HEK293 (cell line): ENCODE measurements around the gene LKAAEAR1.
A peak's percentile ranks its signal among the peaks of the same experiment; 100 is the strongest.

Experiments used
- CTCF ChIA-PET: fragments of 350-600 bp; formaldehyde crosslinking; extraction: SDS; loops from one replicate; lab custom pipeline; 2021; ENCODE audit warnings: antibody characterized with exemption; lab: Yijun Ruan, JAX
- POLR2A ChIA-PET: fragments of 300-600 bp; formaldehyde crosslinking; extraction: SDS; loops from one replicate; lab custom pipeline; 2020; ENCODE audit warnings: antibody characterized with exemption, inconsistent platforms; lab: Yijun Ruan, JAX
- H3K27ac ChIP-seq: fragments of 200-500 bp; sonication (Bioruptor generic); 2 replicates; pipeline ENCODE4 v1.5.1; 2014; ENCODE audit warnings: low read depth, low read length, control low read depth, inconsistent platforms; ENCODE audit errors: extremely low read depth
- H3K36me3 ChIP-seq, 2 experiments: fragments of 200-500 bp in 1 of 2; sonication (Bioruptor generic) in 1 of 2; 1 replicate in 1 of 2; 2 replicates in 1 of 2; pipeline ENCODE4 v1.5.1; 2014 to 2017; ENCODE audit warnings: inconsistent platforms in 2 of 2, low read length in 2 of 2; ENCODE audit not compliant: control insufficient read depth in 2 of 2, insufficient read depth in 1 of 2
- H3K4me1 ChIP-seq: fragments of 200-500 bp; sonication (Bioruptor generic); 2 replicates; pipeline ENCODE4 v1.5.1; 2014; ENCODE audit warnings: mild to moderate bottlenecking, low read length, inconsistent platforms; ENCODE audit not compliant: control insufficient read depth, insufficient read depth
- H3K4me3 ChIP-seq: 2 replicates; pipeline ENCODE4 v1.5.1; 2011; ENCODE audit warnings: low read depth, mild to moderate bottlenecking, control low read depth, low read length, moderate library complexity
- H3K9me3 ChIP-seq: fragments of 200-500 bp; sonication (Bioruptor generic); 2 replicates; pipeline ENCODE4 v1.5.1; 2014; ENCODE audit warnings: low read depth, low read length, inconsistent platforms; ENCODE audit not compliant: control insufficient read depth, insufficient read depth
- EGR2 ChIP-seq: fragments of 450-650 bp; formaldehyde crosslinking; IDR thresholded peaks from 2 replicates; pipeline ENCODE4 v1.5.1; 2016; ENCODE audit warnings: low read depth, missing biosample characterization, missing genetic modification characterization
- GLIS2 ChIP-seq: fragments of 450-650 bp; formaldehyde crosslinking; IDR thresholded peaks from 2 replicates; pipeline ENCODE4 v1.5.1; 2016; ENCODE audit warnings: missing biosample characterization, missing genetic modification characterization
- REPIN1 ChIP-seq: fragments of 450-650 bp; formaldehyde crosslinking; IDR thresholded peaks from 2 replicates; pipeline ENCODE4 v1.5.1; 2017; ENCODE audit warnings: missing biosample characterization, missing genetic modification characterization, low read depth
- ZBTB20 ChIP-seq: fragments of 450-650 bp; formaldehyde crosslinking; IDR thresholded peaks from 2 replicates; pipeline ENCODE4 v1.5.1; 2016; ENCODE audit warnings: missing biosample characterization, missing genetic modification characterization
- ZEB2 ChIP-seq: fragments of 450-650 bp; formaldehyde crosslinking; IDR thresholded peaks from 2 replicates; pipeline ENCODE4 v1.5.1; 2016; ENCODE audit warnings: missing biosample characterization, missing genetic modification characterization
- ZIC2 ChIP-seq: fragments of 450-650 bp; formaldehyde crosslinking; IDR thresholded peaks from 2 replicates; pipeline ENCODE4 v1.5.1; 2016; ENCODE audit warnings: missing biosample characterization, missing genetic modification characterization
- ZNF114 ChIP-seq: fragments of 450-650 bp; formaldehyde crosslinking; IDR thresholded peaks from 2 replicates; pipeline ENCODE4 v1.5.0; 2017; ENCODE audit warnings: missing biosample characterization, missing genetic modification characterization
- ZNF223 ChIP-seq: fragments of 450-650 bp; formaldehyde crosslinking; IDR thresholded peaks from 2 replicates; pipeline ENCODE4 v1.5.1; 2016; ENCODE audit warnings: missing biosample characterization, missing genetic modification characterization
- ZNF426 ChIP-seq: fragments of 450-650 bp; formaldehyde crosslinking; IDR thresholded peaks from 2 replicates; pipeline ENCODE4 v1.5.1; 2017; ENCODE audit warnings: missing biosample characterization, missing genetic modification characterization, mild to moderate bottlenecking, inconsistent platforms, moderate library complexity
- ZNF48 ChIP-seq: fragments of 450-650 bp; formaldehyde crosslinking; IDR thresholded peaks from 2 replicates; pipeline ENCODE4 v1.5.1; 2016; ENCODE audit warnings: missing biosample characterization, missing genetic modification characterization
- ZNF510 ChIP-seq: fragments of 450-650 bp; formaldehyde crosslinking; IDR thresholded peaks from 2 replicates; pipeline ENCODE4 v1.5.1; 2018; ENCODE audit warnings: mild to moderate bottlenecking, missing genetic modification characterization, missing biosample characterization; ENCODE audit not compliant: insufficient replicate concordance
- ZNF561 ChIP-seq: fragments of 450-650 bp; IDR thresholded peaks from 2 replicates; pipeline ENCODE4 v1.5.1; 2018; ENCODE audit warnings: missing biosample characterization, missing genetic modification characterization, borderline replicate concordance
- ZNF585B ChIP-seq: fragments of 450-650 bp; formaldehyde crosslinking; IDR thresholded peaks from 2 replicates; pipeline ENCODE4 v1.5.1; 2016; ENCODE audit warnings: missing biosample characterization, missing genetic modification characterization
- ZNF596 ChIP-seq: fragments of 450-650 bp; IDR thresholded peaks from 2 replicates; pipeline ENCODE4 v1.5.0; 2018; ENCODE audit warnings: missing biosample characterization, mild to moderate bottlenecking, missing genetic modification characterization, moderate library complexity
- ZNF768 ChIP-seq: fragments of 450-650 bp; formaldehyde crosslinking; IDR thresholded peaks from 2 replicates; pipeline ENCODE4 v1.5.1; 2018; ENCODE audit warnings: missing biosample characterization, mild to moderate bottlenecking, missing genetic modification characterization
- ZNF830 ChIP-seq: fragments of 450-650 bp; IDR thresholded peaks from 2 replicates; pipeline ENCODE4 v1.5.0; 2018; ENCODE audit warnings: missing biosample characterization, missing genetic modification characterization, low read depth, mild to moderate bottlenecking, moderate library complexity
- TF ChIP-seq, protein P1 (sequence below): fragments of 450-650 bp; formaldehyde crosslinking; IDR thresholded peaks from 2 replicates; pipeline ENCODE4 v1.5.1; 2016; ENCODE audit warnings: missing biosample characterization, missing genetic modification characterization
- TF ChIP-seq, protein P2 (sequence below): fragments of 450-650 bp; formaldehyde crosslinking; IDR thresholded peaks from 2 replicates; pipeline ENCODE4 v1.5.1; 2016; ENCODE audit warnings: missing biosample characterization, missing genetic modification characterization
- TF ChIP-seq, protein P3 (sequence below): fragments of 450-650 bp; formaldehyde crosslinking; IDR thresholded peaks from 2 replicates; pipeline ENCODE4 v1.5.1; 2016; ENCODE audit warnings: missing biosample characterization, missing genetic modification characterization
- TF ChIP-seq, protein P4 (sequence below): fragments of 450-650 bp; formaldehyde crosslinking; IDR thresholded peaks from 2 replicates; pipeline ENCODE4 v1.5.1; 2016; ENCODE audit warnings: missing biosample characterization, missing genetic modification characterization

Gene LKAAEAR1

DNA sequence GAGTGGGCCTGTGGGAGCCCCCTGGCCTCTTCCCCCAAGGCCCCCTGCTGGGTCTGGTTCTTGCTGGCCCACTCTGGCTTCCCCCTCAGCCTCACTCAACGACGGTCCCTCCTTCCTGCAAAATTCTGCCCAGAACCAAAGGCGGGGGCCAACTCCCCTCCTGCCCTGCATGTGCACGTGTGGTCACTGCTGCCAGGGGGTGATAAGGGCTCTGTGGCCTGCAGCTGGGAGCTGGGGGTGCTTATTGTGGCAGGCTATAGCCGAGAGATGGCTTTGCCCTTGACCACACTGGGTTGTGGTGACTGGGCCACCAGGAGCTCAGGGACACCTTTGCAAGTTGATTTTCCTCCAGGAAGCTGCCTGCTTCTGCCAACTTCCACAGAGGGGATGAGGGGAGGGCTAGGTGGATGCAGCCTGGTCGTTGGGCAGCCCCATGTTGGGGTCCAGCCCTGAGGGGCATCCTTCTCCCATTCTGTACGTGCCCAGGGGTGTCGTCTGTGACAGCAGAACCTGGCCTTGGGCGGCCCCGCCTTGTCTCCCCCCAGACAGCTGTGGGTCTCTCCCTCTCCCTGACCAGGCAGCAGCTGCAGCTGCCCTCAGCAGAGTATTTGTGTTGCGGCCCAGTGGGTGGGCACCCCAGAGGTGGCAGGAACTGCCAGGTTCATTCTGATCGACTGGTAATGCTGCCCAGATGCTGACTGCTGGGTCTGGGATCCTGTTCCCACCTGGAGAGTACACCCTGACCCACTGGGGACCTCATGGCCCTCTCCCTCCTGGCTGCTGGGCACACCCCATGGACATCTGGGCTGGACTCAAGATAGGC, 15.6 kb downstream of the LKAAEAR1 start:
- POLR2A ChIA-PET = interaction anchor here (0.6 to 1.2 kb wide), 2 partner anchors 30 to 48 kb away, joined by 3 to 5 read pairs; no protein-coding TSS in a partner anchor
- Histone ChIP-seq H3K4me3 (no peak overlapping the region), H3K27ac (no peak overlapping the region), H3K36me3 (peaks cover 0 to 15% of the 10 kb centered on the region in 2 experiments; a peak in 1 of 3 replicates), H3K4me1 (no peaks in the 10 kb centered on the region), H3K9me3 (no peaks in the 10 kb centered on the region)
- TF ChIP-seq, protein P1, sequence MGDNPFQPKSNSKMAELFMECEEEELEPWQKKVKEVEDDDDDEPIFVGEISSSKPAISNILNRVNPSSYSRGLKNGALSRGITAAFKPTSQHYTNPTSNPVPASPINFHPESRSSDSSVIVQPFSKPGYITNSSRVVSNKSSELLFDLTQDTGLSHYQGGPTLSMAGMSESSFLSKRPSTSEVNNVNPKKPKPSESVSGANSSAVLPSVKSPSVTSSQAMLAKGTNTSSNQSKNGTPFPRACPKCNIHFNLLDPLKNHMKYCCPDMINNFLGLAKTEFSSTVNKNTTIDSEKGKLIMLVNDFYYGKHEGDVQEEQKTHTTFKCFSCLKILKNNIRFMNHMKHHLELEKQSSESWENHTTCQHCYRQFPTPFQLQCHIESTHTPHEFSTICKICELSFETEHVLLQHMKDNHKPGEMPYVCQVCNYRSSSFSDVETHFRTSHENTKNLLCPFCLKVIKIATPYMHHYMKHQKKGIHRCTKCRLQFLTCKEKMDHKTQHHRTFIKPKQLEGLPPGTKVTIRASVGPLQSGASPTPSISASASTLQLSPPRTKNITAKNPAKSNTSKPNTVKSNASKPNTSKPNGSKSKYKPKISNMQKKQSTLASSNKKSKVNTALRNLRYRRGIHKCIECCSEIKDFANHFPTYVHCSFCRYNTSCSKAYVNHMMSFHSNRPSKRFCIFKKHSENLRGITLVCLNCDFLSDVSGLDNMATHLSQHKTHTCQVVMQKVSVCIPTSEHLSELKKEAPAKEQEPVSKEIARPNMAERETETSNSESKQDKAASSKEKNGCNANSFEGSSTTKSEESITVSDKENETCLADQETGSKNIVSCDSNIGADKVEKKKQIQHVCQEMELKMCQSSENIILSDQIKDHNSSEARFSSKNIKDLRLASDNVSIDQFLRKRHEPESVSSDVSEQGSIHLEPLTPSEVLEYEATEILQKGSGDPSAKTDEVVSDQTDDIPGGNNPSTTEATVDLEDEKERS (tag by site-specific recombination) = no peak
- TF ChIP-seq ZNF561 (tag by site-specific recombination) = no peak
- TF ChIP-seq GLIS2 = peak; percentile 57
- TF ChIP-seq ZNF223 (tag by site-specific recombination) = no peak
- no peak for TF ChIP-seq ZNF768 (tag by site-specific recombination)
- no peak for TF ChIP-seq EGR2 (tag by site-specific recombination)
- TF ChIP-seq ZNF48 (tag by site-specific recombination) = no peak
- peak; percentile 75; the same call in 1 of the 2 replicates for TF ChIP-seq ZIC2
- TF ChIP-seq, protein P2, sequence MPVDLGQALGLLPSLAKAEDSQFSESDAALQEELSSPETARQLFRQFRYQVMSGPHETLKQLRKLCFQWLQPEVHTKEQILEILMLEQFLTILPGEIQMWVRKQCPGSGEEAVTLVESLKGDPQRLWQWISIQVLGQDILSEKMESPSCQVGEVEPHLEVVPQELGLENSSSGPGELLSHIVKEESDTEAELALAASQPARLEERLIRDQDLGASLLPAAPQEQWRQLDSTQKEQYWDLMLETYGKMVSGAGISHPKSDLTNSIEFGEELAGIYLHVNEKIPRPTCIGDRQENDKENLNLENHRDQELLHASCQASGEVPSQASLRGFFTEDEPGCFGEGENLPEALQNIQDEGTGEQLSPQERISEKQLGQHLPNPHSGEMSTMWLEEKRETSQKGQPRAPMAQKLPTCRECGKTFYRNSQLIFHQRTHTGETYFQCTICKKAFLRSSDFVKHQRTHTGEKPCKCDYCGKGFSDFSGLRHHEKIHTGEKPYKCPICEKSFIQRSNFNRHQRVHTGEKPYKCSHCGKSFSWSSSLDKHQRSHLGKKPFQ (tag by site-specific recombination) = no peak
- TF ChIP-seq ZNF114 (tag by site-specific recombination) = no peak
- TF ChIP-seq ZBTB20 (tag by site-specific recombination) = no peak
- TF ChIP-seq ZNF596 (tag by site-specific recombination) = no peak
- TF ChIP-seq ZNF426 (tag by site-specific recombination) = no peak
- no peak for TF ChIP-seq ZNF510 (tag by site-specific recombination)
- TF ChIP-seq, protein P3, sequence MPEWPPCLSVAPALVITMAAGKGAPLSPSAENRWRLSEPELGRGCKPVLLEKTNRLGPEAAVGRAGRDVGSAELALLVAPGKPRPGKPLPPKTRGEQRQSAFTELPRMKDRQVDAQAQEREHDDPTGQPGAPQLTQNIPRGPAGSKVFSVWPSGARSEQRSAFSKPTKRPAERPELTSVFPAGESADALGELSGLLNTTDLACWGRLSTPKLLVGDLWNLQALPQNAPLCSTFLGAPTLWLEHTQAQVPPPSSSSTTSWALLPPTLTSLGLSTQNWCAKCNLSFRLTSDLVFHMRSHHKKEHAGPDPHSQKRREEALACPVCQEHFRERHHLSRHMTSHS (tag by site-specific recombination) = no peak
- TF ChIP-seq REPIN1 (tag by site-specific recombination) = no peak
- no peak for TF ChIP-seq ZNF830
- CTCF ChIA-PET = interaction anchor here (0.8 kb wide), 1 partner anchor 68 kb away, joined by 4 read pairs; no protein-coding TSS in a partner anchor

DNA sequence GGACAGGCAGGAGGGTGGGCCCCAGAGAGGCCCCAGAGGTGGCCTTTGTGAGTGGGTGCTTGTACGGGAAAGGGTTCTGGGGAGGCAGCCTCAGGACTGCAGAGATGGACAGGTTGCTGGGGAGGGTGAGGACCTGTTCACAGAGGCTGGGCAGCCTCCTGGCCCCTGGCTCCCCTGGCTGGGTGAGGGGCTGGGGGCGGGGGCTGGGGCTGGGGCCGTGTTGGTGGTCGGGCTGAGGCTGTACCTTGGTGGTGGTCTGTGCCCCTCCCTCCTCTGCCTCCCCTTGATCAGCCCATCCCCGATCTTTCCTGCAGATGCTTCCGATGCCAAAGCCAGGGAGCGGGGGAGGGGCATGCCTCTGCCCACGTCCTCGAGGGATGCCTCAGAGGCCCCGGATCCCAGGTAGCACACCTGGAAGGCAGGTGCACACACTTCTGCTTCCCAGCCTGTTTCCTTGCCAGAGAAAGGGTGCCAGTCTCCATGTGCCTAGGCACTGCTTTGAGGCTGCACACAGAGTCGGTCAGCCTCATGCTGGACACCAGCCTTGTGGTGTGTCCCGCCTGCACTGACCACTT, 16.4 kb downstream of the LKAAEAR1 start:
- CTCF ChIA-PET = no interaction called here
- Histone ChIP-seq H3K27ac (no peak overlapping the region), H3K4me3 (no peak overlapping the region), H3K4me1 (no peaks in the 10 kb centered on the region), H3K36me3 (peaks cover 0 to 13% of the 10 kb centered on the region in 2 experiments; a peak in 1 of 3 replicates), H3K9me3 (no peaks in the 10 kb centered on the region)
- POLR2A ChIA-PET = interaction anchor here (1.2 kb wide), 1 partner anchor 29 kb away, joined by 3 read pairs; no protein-coding TSS in a partner anchor
- TF ChIP-seq ZEB2 (tag by site-specific recombination) (peak; percentile 20; the same call in 1 of the 2 replicates), ZNF596 (tag by site-specific recombination) (no peak), ZNF585B (tag by site-specific recombination) (no peak)
- TF ChIP-seq, protein P4, sequence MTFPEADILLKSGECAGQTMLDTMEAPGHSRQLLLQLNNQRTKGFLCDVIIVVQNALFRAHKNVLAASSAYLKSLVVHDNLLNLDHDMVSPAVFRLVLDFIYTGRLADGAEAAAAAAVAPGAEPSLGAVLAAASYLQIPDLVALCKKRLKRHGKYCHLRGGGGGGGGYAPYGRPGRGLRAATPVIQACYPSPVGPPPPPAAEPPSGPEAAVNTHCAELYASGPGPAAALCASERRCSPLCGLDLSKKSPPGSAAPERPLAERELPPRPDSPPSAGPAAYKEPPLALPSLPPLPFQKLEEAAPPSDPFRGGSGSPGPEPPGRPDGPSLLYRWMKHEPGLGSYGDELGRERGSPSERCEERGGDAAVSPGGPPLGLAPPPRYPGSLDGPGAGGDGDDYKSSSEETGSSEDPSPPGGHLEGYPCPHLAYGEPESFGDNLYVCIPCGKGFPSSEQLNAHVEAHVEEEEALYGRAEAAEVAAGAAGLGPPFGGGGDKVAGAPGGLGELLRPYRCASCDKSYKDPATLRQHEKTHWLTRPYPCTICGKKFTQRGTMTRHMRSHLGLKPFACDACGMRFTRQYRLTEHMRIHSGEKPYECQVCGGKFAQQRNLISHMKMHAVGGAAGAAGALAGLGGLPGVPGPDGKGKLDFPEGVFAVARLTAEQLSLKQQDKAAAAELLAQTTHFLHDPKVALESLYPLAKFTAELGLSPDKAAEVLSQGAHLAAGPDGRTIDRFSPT (tag by site-specific recombination) = peak; percentile 13; the same call in 1 of the 2 replicates
